Measurements from ENCODE around the gene TMEM63A.

GRCh38 chr1:225930566-225930965 lies 48.4 kb upstream of the TMEM63A start:
- TF ChIP-seq EP300 (IDR thresholded peaks at IDR 0.05; ENCODE audit: borderline replicate concordance in 1 of 2, low read depth in 1 of 2, low read length in 1 of 2) (no peak), POLR2AphosphoS5 (IDR thresholded peaks at IDR 0.05; ENCODE audit: low read depth, low read length) (no peak), REST (IDR thresholded peaks at IDR 0.05; ENCODE audit: low read depth, low read length) (no peak), EZH2phosphoT487 (IDR thresholded peaks at IDR 0.05; ENCODE audit: borderline replicate concordance, low read depth) (no peak), FOXJ3 (CRISPR knock-in tag; IDR thresholded peaks at IDR 0.05) (no peak), CTCF (IDR thresholded peaks at IDR 0.05) (no peak)

All from SK-N-SH (cell line).